Astrocyte (in vitro differentiated cells and primary cell): Measurements from ENCODE around the gene BMPR1A.

Experiments used
- CTCF ChIP-seq: IDR thresholded peaks from 2 replicates; pipeline ENCODE4 v1.5.1; 2011; ENCODE audit warnings: low read depth, mild to moderate bottlenecking, inconsistent platforms, low read length, moderate library complexity; ENCODE audit not compliant: insufficient read depth
- EZH2 ChIP-seq: IDR thresholded peaks from 2 replicates; pipeline ENCODE4 v1.6.1; 2012; ENCODE audit warnings: mild to moderate bottlenecking, low read length, inconsistent platforms; ENCODE audit not compliant: insufficient read depth

GRCh38 chr10:86710987-86711512, 45.4 kb upstream of the BMPR1A start:
- TF ChIP-seq CTCF (peak; percentile 36), EZH2 (no peak)
